G401 (cell line): ENCODE data around the gene EVL. TPM values are rescaled to one million over a fixed set of nuclear protein-coding genes. Genes with fewer than 3 reads are reported as not detected.

Experiments used
- DNase-seq: peaks from one replicate; pipeline ENCODE4 v3.0.0-alpha.2; 2015; ENCODE audit warnings: low spot score
- in situ Hi-C: cut with HindIII; loops from 2 replicates; pipeline ENCODE4 v1.10.0; 2016; ENCODE audit warnings: low sequenced_read_pairs, mixed read lengths
- total RNA-seq: library from RNA; depleted of rRNA; stranded (reverse); fragments of >200 nt; shearing (Covaris generic); gene quantifications from 2 replicates; pipeline ENCODE4 v1.2.3, GENCODE V29; 2014

Gene EVL
- total RNA-seq, 1 experiment from 2014 or later = 53.8 TPM

- no peak for DNase-seq
- in situ Hi-C loops = no loop called here
Observed at GRCh38 chr14:100135073-100135472, 69.9 kb downstream of the EVL start.

DNA sequence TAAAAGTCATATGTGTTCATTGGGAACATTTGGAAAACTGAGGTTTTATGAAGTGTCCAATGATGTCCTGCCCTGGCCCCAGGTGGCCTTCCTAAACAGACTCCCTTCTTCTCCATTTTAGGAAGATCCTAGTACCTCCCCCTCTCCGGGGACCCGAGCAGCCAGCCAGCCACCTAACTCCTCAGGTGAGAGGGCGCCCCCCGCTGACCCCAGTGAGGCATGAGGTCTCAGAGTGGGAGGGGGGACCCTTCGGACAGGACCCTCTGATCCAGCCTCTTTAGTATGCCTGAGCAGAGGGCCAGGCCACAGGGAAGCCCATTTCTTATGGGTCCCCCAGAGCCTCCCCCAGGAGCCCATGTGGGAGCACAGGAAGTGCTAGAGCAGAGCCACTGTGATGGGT, 70.6 kb downstream of the EVL start:
- DNase-seq = no peak
- in situ Hi-C loops = no loop called here

DNA sequence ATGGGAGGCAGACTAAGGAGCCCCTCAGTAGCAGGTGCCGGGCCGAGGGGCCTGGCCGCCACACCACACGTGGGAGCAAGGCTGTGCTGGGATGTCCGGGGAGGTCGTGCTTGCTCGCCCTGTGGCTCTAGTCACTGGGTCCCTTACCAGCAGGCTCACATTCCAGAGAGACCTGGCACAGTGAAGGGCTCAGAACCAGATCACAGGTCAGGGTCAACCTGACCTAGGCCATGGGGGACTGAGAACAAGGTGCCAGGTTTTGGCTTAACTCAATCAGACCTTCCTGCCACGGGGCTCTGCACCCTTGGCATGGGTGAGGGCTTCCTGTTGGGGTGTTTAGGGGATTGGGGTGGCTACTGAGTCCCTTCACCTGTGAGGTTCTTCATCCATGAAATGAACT, 72.0 kb downstream of the EVL start:
- in situ Hi-C loops = no loop called here
- no peak for DNase-seq

DNA sequence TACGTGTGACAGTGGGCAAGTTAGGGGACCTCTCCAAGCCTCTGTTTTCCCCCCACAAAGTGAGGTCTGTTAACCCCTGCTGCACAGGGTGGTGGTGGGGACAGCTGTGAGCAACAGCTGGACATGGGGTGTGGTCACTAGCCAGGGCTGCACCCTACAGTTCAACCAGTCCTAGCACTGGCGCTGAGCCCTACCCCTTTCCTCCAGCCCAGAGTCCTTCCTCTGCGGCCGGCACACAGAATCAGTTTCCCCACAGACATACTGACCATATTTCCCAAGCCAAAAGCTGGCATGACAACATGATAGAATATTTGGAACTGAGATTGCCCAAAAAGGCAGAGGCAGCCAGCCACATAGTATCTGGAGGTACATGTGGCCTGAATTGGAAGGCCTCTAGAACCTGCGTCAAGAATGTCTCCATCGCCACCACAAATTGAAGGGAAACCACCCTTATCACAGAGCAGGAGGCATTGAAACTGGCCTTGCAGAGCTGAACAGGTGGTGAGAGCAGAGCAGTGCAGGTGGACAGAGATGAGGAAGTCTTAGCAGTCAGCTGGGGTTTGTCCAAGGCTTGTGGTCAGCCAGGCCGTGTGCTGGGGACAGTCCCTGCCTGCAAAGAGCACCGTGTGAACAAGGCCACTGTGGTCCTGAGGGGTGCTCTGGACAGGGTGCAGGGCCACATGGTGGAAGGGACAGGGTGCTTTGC, 73.0 kb downstream of the EVL start:
- peak; percentile 95 for DNase-seq
- in situ Hi-C loops = no loop called here

DNA sequence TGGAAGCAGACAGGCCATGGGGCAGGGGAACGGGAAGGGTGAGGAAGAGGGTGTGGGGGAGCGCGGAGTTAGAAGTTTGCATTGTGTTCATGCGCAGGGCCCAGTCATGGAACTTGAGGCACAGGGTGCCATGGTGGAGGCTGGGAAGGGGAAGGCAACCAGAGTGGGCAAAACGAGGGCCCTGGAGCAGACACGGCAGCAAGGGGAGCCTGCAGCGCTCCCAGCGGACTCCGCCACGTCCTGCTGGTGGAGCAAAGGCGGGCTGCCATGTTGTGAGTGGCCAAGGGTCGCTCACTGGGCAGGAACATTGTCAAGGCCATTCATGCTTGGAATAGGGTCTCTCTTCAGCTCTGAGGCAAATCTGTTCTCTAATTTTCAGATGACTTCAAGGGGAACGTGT, 73.7 kb downstream of the EVL start:
- in situ Hi-C loops = no loop called here
- no peak for DNase-seq

DNA sequence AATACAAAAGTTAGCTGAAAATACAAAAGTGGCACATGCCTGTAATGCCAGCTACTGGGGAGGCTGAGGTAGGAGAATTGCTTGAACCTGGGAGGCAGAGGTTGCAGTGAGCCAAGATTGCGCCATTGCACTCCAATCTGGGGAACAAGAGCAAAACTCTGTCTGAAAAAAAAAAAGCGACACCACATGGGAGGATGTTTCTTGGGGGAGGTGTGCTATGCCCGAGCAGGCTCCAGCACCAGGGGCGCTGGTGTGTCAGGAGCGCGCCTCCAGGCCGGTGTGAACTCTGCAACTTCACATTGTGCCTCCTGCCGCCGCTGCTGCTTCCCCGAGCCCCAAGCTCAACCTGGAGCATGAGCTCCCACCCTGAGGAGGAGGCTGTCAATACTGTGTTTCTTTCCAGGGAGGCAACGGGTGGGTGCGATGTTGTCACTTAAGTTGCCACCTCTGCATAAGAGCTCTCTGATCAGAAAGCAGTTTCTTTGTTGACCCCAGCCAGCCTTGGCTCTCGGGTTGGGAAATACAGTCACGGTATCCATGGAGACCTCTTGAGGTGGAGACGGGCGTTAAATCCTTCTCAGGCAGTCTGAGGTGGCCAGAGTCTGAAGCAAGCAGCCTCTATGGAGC, 75.3 kb downstream of the EVL start:
- in situ Hi-C loops = no loop called here
- no peak for DNase-seq

DNA sequence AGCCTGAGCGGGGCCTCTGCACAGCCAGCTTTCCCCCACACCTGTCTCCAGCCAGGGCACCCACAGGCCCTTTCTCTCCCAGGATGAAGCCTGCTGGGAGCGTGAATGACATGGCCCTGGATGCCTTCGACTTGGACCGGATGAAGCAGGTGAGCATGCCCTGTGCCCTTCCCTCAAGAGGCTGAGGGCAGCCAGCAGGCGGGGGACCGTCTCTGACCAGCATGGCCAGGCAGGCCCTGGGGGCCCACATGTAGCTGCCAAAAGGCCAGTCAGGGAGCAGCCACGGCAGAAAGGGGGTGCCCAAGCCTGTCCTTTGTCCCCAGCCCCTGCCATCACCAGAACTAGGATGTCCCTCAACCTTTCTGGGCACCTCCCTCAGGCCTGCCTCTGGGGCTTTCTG, 75.9 kb downstream of the EVL start:
- DNase-seq = no peak
- in situ Hi-C loops = no loop called here

DNA sequence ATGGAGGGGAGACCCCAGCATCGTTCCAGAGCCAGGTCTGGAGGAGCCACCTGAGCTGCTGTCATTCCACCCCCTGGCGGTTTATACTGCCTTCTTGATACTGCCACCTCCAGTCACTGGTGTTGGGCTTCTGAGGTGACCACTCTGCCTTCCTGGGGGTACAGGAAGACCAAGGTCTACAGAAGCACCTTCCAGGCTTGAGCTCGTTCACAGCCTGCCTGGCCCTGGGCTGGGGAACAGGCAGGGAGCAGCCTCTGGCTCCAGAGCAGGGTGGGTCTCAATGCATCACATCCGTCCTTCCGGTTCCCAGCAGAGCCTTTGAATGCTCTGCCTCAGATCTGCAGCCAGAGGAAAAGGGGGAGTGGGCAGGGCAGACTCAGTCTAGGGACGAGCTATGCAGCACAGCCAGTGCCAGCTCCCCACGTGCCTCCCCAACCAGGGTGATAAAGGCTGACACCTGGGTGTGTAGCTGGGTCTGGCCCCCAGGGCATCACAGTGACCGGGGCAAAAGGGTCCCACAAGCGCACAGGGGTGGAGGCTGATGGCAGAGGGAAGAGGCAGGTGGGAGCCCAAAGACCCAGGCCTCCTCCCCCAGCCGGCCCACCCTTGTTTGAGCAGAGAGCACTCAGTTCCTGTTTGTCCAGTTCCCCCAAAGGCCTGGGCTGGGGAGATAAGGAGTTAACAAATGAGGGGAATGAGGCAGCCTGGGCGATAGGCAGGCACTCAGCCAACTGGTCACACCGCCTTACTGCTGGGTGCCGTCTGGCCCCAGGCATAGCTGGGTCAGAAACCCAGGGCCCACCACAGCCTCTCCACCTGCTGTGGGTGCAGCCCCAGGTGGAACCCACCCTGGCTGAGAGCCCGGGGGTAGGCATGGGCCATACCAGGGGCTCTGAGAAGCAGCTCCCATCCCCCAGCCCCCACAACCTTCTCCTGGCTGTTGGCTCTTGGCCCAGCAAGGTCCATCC, 77.1 kb downstream of the EVL start:
- DNase-seq = peak; percentile 78
- in situ Hi-C loops = no loop called here

GRCh38 chr14:100143523-100143922, 78.3 kb downstream of the EVL start:
- peak; percentile 47 for DNase-seq
- in situ Hi-C loops = no loop called here

GRCh38 chr14:100143934-100144333, 78.7 kb downstream of the EVL start:
- DNase-seq = no peak
- in situ Hi-C loops = no loop called here

DNA sequence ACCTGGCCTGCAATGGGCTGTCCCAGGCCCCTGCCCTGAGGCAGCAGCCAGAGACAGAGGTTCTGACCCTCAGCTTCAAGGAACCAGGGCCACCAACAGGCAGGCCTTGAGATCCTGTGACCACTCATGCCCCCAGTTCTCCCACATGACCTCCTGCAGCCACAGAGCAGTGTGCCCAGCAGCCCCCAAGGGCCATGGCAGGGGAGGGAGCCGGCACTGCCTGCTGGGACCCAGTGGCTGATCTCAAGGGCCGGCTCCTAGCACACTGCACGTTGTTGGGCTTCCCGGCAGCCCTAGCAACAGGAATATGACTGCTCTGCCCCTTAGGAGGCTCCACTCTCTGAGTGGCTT, 79.4 kb downstream of the EVL start:
- DNase-seq = no peak
- in situ Hi-C loops = no loop called here

- in situ Hi-C loops = no loop called here
- no peak for DNase-seq
Observed at GRCh38 chr14:100144996-100145646, 79.9 kb downstream of the EVL start.

GRCh38 chr14:100145682-100146464, 80.7 kb downstream of the EVL start:
- in situ Hi-C loops = no loop called here
- DNase-seq = no peak

DNA sequence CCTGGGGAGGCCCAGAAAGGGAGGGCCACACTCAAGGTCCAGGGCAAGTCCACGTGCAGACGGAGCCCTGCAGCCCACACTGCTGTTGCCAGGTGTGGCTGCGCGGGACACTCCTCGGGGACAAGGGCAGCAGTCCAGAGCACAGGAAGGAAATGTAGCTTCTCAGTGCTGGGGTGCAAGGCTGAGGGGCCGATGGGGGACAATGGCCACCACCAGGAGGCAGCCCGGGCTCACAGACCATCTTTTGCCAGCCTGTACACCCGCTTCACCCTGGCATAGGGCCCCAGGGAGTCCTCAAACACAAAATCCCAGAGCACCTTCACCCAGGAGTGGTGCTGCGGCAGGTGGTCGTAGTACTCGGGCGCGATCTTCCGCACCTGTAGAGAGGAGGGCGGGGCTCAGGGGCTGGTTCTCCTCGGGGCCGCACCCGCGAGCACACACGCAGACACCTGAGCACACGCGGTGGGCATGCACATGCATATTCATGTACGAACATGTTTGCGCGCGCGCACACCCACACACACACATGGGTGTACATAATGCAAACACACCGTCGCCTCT, 81.4 kb downstream of the EVL start:
- in situ Hi-C loops = no loop called here
- DNase-seq = no peak

DNA sequence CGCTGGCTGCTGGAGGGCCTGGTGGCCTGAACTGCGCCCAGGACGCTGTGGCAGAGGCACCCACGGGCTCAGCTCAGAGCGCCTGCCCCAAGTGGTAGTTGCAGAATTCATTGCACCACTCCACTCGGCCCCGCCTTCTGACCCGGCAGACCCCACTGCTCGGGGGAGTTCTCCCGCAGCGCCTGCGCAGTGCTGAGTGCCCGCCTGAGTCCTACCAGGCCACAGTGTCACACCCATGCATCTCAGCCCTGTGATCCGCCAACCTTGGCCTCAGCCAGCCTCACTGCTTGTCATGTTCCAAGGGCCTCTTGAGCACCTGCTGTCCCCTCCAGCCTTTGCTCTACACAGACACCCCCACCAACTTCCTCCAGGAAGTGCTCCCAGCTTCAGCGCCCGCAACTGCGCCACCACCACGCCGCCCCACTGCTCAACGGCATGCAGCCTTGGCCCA, 82.0 kb downstream of the EVL start:
- peak; percentile 79 for DNase-seq
- in situ Hi-C loops = no loop called here

GRCh38 chr14:100147691-100148464, 82.7 kb downstream of the EVL start:
- DNase-seq = peak; percentile 25
- in situ Hi-C loops = no loop called here

DNA sequence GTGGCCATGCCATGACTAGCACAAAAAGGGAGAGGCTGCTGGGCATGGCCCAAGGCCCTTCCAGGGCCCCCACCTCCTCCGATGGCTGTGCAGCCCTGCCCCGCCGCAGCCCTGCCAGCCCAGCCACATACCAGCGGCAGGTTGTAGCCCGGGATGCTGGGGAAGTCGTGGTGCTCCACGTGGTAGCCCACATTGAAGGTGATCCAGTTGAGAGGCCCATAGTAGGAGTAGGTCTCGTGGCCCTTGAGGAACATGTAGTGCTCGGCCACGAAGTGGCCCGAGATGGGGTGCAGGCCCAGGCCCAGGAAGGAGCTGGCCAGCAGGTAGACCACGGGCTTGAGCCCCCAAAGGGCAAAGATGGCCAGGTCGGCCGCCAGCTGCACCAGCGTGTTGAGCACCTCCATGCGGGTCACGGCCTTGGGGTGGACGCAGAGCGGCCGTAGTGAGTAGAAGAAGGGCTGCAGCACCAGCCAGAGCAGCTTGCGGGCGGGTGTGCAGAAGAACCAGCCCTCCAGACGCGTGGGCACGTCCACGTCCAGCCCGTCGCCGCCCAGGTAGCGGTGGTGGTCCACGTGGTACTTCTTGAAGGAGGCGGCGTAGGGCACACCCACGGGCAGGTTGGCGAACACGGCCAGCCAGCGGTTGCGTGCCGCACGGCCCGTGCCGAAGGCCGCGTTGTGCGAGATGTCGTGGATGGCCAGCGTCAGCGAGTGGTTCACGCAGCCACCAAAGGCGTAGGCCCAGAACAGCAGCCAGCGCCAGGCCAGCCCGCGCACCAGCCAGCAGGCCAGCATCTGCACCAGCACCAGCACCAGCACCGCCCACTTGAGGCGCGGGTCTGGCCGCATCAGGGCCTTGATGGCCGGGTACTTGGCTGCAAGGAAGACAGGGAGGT, 83.9 kb downstream of the EVL start:
- DNase-seq = no peak
- in situ Hi-C loops = no loop called here
